ENCODE data around the gene SALL1. TPM values are rescaled to one million over a fixed set of nuclear protein-coding genes. Genes with fewer than 3 reads are reported as not detected.

SALL1 gene
- total and polyA plus RNA-seq, 2 of the 8 experiments (the other 6 are each of a cell fraction or from before 2014, with no cell fraction given) = 33.7 to 56.8 TPM

GRCh38 chr16:51166091-51166490, 15.0 kb upstream of the SALL1 start:
- H3K56ac ChIP-seq (replicated peaks; ENCODE audit: insufficient read length, low read depth, low read length) = no peak overlapping the region
- TF ChIP-seq USF2 (IDR thresholded peaks at IDR 0.05; ENCODE audit: low read length) (no peak), SRF (IDR thresholded peaks at IDR 0.05; ENCODE audit: low read depth, low read length) (no peak), JUN (IDR thresholded peaks at IDR 0.05; ENCODE audit: low read depth, low read length) (no peak), CEBPB (IDR thresholded peaks at IDR 0.05; ENCODE audit: low read depth, low read length) (no peak)
- H2AFZ ChIP-seq (ENCODE audit: low read length) = no peak overlapping the region
- H2BK15ac ChIP-seq (ENCODE audit: low read length) = no peak overlapping the region; the same call in 1 of the 2 replicates
- H2BK120ac ChIP-seq (replicated peaks; ENCODE audit: low read depth, low read length) = no peak overlapping the region
- no peak overlapping the region for H4K5ac ChIP-seq (ENCODE audit: insufficient read length, low read depth, low read length)
- no peak overlapping the region for H4K8ac ChIP-seq (ENCODE audit: extremely low read depth, insufficient read depth, low read length)
- peak overlapping the region; percentile 31; the same call in 1 of the 2 replicates for H2BK12ac ChIP-seq (ENCODE audit: low read depth, low read length)
- 0 out of 7 replicates have a peak, but pooled peaks cover 0 to 1% (median 0%) of the 10 kb centered on the region in 4 experiments for H3K27me3 ChIP-seq (replicated peaks in 1 of 4; ENCODE audit: control insufficient read depth in 3 of 4, extremely low read depth in 1 of 4, insufficient read depth in 3 of 4, low read length in 3 of 4)
- DNase-seq (ENCODE audit: low read depth in 1 of 2, low spot score in 2 of 2) (no peak), FAIRE-seq (no peak)
- no peak overlapping the region for H3K4ac ChIP-seq (replicated peaks; ENCODE audit: insufficient read length, low read depth, low read length)
- H3K14ac ChIP-seq (ENCODE audit: insufficient read length) = no peak overlapping the region
- H4K20me1 ChIP-seq (replicated peaks in 1 of 2; ENCODE audit: control insufficient read depth in 1 of 2, insufficient read depth in 2 of 2, low read length in 2 of 2) = no peaks in the 10 kb centered on the region
- H3K36me3 ChIP-seq (ENCODE audit: control insufficient read depth in 2 of 4, insufficient read depth in 4 of 4, low read length in 3 of 4) = no peaks in the 10 kb centered on the region
- peaks cover 0 to 8% (median 5%) of the 10 kb centered on the region in 4 experiments; a peak in 3 of 7 replicates for H3K4me1 ChIP-seq (replicated peaks in 1 of 4; ENCODE audit: control insufficient read depth in 3 of 4, insufficient read depth in 4 of 4, low read length in 3 of 4)
- peak overlapping the region; percentile 80 for H2BK20ac ChIP-seq (ENCODE audit: low read length)
- H3K79me2 ChIP-seq (ENCODE audit: control insufficient read depth in 1 of 2, insufficient read depth in 2 of 2, low read length in 2 of 2) = no peaks in the 10 kb centered on the region
- ChIA-PET POLR2A (ENCODE audit: partially characterized antibody) (no interaction called here), CTCF (ENCODE audit: partially characterized antibody) (interaction anchor here (0.6 to 1.4 kb wide), 2 partner anchors 10 to 40 kb away, joined by 4 read pairs; no protein-coding TSS in a partner anchor)
- no peak overlapping the region for H2BK5ac ChIP-seq (ENCODE audit: low read depth, low read length)
- WGBS, 2 experiments (ENCODE audit: extremely low coverage in 1 of 2, insufficient coverage in 1 of 2, insufficient read length in 1 of 2, insufficient replicate concordance in 2 of 2, low coverage in 1 of 2, low lambda C conversion rate in 2 of 2, missing lambda C conversion rate in 1 of 2) = 67% methylated on average over 3 of the region's 3 CpGs; no CpG with 5 or more reads in 1 of the 2 experiments
- H3K4me2 ChIP-seq (ENCODE audit: insufficient read depth in 1 of 2, low read depth in 2 of 2, low read length in 2 of 2) = no peak overlapping the region; a peak in 1 of 4 replicates
- no peak overlapping the region for H3K23ac ChIP-seq (ENCODE audit: insufficient read length)
- H2AK5ac ChIP-seq (ENCODE audit: low read depth, low read length) = peak overlapping the region; percentile 17; the same call in 1 of the 2 replicates
- no peaks in the 10 kb centered on the region for H3K23me2 ChIP-seq (ENCODE audit: low read depth, low read length)
- H3K9me3 ChIP-seq (ENCODE audit: insufficient read depth in 2 of 2, low read depth in 1 of 2, low read length in 1 of 2) = peaks cover 0 to 5% of the 10 kb centered on the region in 2 experiments; a peak in 3 of 4 replicates
- no peak overlapping the region for H3K4me3 ChIP-seq (ENCODE audit: extremely low read depth in 1 of 4, insufficient read depth in 2 of 4, low read depth in 3 of 4, low read length in 4 of 4)
- no peak overlapping the region for H3K9ac ChIP-seq (replicated peaks in 1 of 4; ENCODE audit: extremely low read depth in 1 of 4, low read depth in 3 of 4, low read length in 3 of 4)
- H3K27ac ChIP-seq (ENCODE audit: low read depth, low read length) = no peak overlapping the region
- H3K18ac ChIP-seq (ENCODE audit: extremely low read depth, low read length) = no peak overlapping the region
- no peak overlapping the region for H4K91ac ChIP-seq (replicated peaks; ENCODE audit: insufficient read length, low read length)
- H3K79me1 ChIP-seq (ENCODE audit: low read depth, low read length) = no peaks in the 10 kb centered on the region

All from H1 (cell line).